HepG2 (cell line): Measurements from ENCODE around the gene GYPC. TPM values are rescaled to one million over a fixed set of nuclear protein-coding genes. Genes with fewer than 3 reads are reported as not detected.
A peak's percentile ranks its signal among the peaks of the same experiment; 100 is the strongest.

Source experiments
- ATAC-seq: fragments of 200-7000 bp; cut with Tn5 transposase; 3 replicates; pipeline ENCODE4 v1.9.1; 2020; ENCODE audit warnings: mild to moderate bottlenecking, moderate library complexity
- BruUV-seq: library from RNA; stranded (reverse); fragments of 400-500 nt; replicated peaks from 2 replicates; lab custom pipeline; 2021; lab: Mats Ljungman, UMichigan
- CTCF ChIA-PET: fragments of 300-600 bp; formaldehyde crosslinking; extraction: SDS; loops from one replicate; lab custom pipeline; 2021; ENCODE audit warnings: low total read pairs, inconsistent platforms, low intra/inter-chr PET ratio; lab: Yijun Ruan, JAX
- POLR2A ChIA-PET: fragments of 350-600 bp; sonication (Branson Sonifier 250); formaldehyde crosslinking; loops from one replicate; lab custom pipeline; 2020; ENCODE audit warnings: antibody characterized with exemption, inconsistent platforms; lab: Yijun Ruan, JAX
- DNase-seq: peaks from one replicate; pipeline ENCODE4 v3.0.0-alpha.2; 2015; ENCODE audit warnings: low spot score
- FAIRE-seq: peaks from 3 replicates; lab custom pipeline; 2011; peaks lifted over from hg19 to GRCh38; lab: Jason Lieb, UNC
- H2AFZ ChIP-seq: one replicate; pipeline ENCODE4 v1.6.1; 2011; ENCODE audit warnings: low read length, inconsistent platforms
- H3K27ac ChIP-seq: fragments of 300-600 bp; 3 replicates; pipeline ENCODE4 v1.8.0; 2011; ENCODE audit warnings: mixed run types, mild to moderate bottlenecking, mixed read lengths, low read length, inconsistent platforms; ENCODE audit not compliant: insufficient read depth; ENCODE audit errors: extremely low read length
- H3K27me3 ChIP-seq, 2 experiments: fragments of 200-600 bp in 1 of 2; 2 replicates in 1 of 2; 3 replicates in 1 of 2; pipeline versions ENCODE4 v1.6.0 to v1.8.0; 2011; ENCODE audit warnings: low read length in 2 of 2, mild to moderate bottlenecking in 2 of 2, moderate library complexity in 2 of 2, inconsistent platforms in 1 of 2; ENCODE audit not compliant: insufficient read depth in 2 of 2, control insufficient read depth in 1 of 2
- H3K36me3 ChIP-seq, 2 experiments: fragments of 200-600 bp in 1 of 2; replicated peaks in 1 of 2; 2 replicates in 1 of 2; 3 replicates in 1 of 2; pipeline versions ENCODE4 v1.5.1 to v1.8.0; 2011; ENCODE audit warnings: low read length in 2 of 2, inconsistent platforms in 1 of 2; ENCODE audit not compliant: insufficient read depth in 2 of 2, control insufficient read depth in 1 of 2
- H3K4me1 ChIP-seq: 2 replicates; pipeline ENCODE4 v1.5.1; 2012; ENCODE audit warnings: low read length, inconsistent platforms; ENCODE audit not compliant: insufficient read depth
- H3K4me2 ChIP-seq: 2 replicates; pipeline ENCODE4 v1.6.0; 2011; ENCODE audit warnings: low read depth, low read length, inconsistent platforms
- H3K4me3 ChIP-seq, 3 experiments: fragments of 200-600 bp in 1 of 3; sonication (generic), shearing (Covaris generic) in 1 of 3; replicated peaks in 1 of 3; 2 replicates each; pipeline ENCODE4 v1.5.1; 2011 to 2016; ENCODE audit warnings: low read length in 3 of 3, inconsistent platforms in 2 of 3, low read depth in 2 of 3, mild to moderate bottlenecking in 2 of 3, control low read depth in 1 of 3, mixed read lengths in 1 of 3; ENCODE audit not compliant: insufficient read depth in 1 of 3
- H3K79me2 ChIP-seq: one replicate; pipeline ENCODE4 v1.6.1; 2011; ENCODE audit warnings: low read length, inconsistent platforms; ENCODE audit not compliant: insufficient read depth
- H3K9ac ChIP-seq: 2 replicates; pipeline ENCODE4 v1.6.0; 2011; ENCODE audit warnings: mild to moderate bottlenecking, low read depth, low read length, inconsistent platforms; ENCODE audit not compliant: insufficient read depth
- H3K9me3 ChIP-seq: 2 replicates; pipeline ENCODE4 v1.5.1; 2012; ENCODE audit warnings: mild to moderate bottlenecking, low read length
- H4K20me1 ChIP-seq: 2 replicates; pipeline ENCODE4 v1.6.0; 2011; ENCODE audit warnings: inconsistent platforms, mild to moderate bottlenecking, low read length, moderate library complexity; ENCODE audit not compliant: insufficient read depth
- NPAS2 ChIP-seq: sonication (generic); formaldehyde crosslinking; IDR thresholded peaks from 2 replicates; pipeline ENCODE4 v1.8.0; 2022; ENCODE audit warnings: mild to moderate bottlenecking, missing genetic modification reagents, borderline replicate concordance
- ZBTB8A ChIP-seq: sonication (generic); formaldehyde crosslinking; IDR thresholded peaks from 2 replicates; pipeline ENCODE4 v1.4.0; 2020; ENCODE audit warnings: mild to moderate bottlenecking, low read depth, missing genetic modification reagents, borderline replicate concordance
- ZNF350 ChIP-seq: sonication (generic); formaldehyde crosslinking; IDR thresholded peaks from 2 replicates; pipeline ENCODE4 v1.4.0; 2020; ENCODE audit warnings: mild to moderate bottlenecking, low read depth, missing genetic modification reagents, borderline replicate concordance
- WGBS: methylation state at CpG from one replicate; pipeline ENCODE4 v1.1.6; 2017; ENCODE audit warnings: low lambda C conversion rate; 5-methylcytosine and 5-hydroxymethylcytosine counted together
- in situ Hi-C: cut with HindIII; loops from 2 replicates; pipeline ENCODE4 v1.10.0; 2017; ENCODE audit warnings: low pct_unique_long_range_greater_than_20kb; ENCODE audit not compliant: extremely low pct_ligation_motif_present
- intact Hi-C: fragments of 100-400 bp; cut with micrococcal nuclease; formaldehyde crosslinking; loops from one replicate; pipeline ENCODE4 v1.10.0; 2022; ENCODE audit not compliant: unreplicated experiment
- polyA plus RNA-seq, 8 experiments: library from polyadenylated mRNA; depleted of rRNA in 3 of 8; stranded (reverse) in 7 of 8; unstranded in 1 of 8; fragments of >200 nt; fragmentation: Illumina TruSeq in 4 of 8; extraction: Trizol in 4 of 8; gene quantifications; 2 replicates each; pipeline versions ENCODE4 v1.2.1 to v1.2.3, GENCODE V29; 2011 to 2016; ENCODE audit warnings: low read depth in 4 of 8, missing spikeins in 1 of 8, mixed read lengths in 1 of 8; ENCODE audit not compliant: insufficient read depth in 1 of 8
- total RNA-seq, 5 experiments: library from RNA; depleted of rRNA; stranded (reverse); fragments of >200 nt; fragmentation: Illumina TruSeq; extraction: Trizol; gene quantifications; 2 replicates each; pipeline ENCODE4 v1.2.3, GENCODE V29; 2016; ENCODE audit warnings: low read depth in 1 of 5
- TF ChIP-seq, protein P1 (sequence below): sonication (generic); formaldehyde crosslinking; IDR thresholded peaks from 2 replicates; pipeline ENCODE4 v1.8.1; 2023; ENCODE audit warnings: mild to moderate bottlenecking, missing genetic modification reagents
- TF ChIP-seq, protein P2 (sequence below): sonication (generic); formaldehyde crosslinking; IDR thresholded peaks from 2 replicates; pipeline ENCODE4 v1.5.0; 2020; ENCODE audit warnings: mild to moderate bottlenecking, missing genetic modification reagents, moderate library complexity

GYPC gene
- total and polyA plus RNA-seq, 2 of the 13 experiments (the other 11 are each of a cell fraction or from before 2014, with no cell fraction given) = not detected

- TF ChIP-seq, protein P1, sequence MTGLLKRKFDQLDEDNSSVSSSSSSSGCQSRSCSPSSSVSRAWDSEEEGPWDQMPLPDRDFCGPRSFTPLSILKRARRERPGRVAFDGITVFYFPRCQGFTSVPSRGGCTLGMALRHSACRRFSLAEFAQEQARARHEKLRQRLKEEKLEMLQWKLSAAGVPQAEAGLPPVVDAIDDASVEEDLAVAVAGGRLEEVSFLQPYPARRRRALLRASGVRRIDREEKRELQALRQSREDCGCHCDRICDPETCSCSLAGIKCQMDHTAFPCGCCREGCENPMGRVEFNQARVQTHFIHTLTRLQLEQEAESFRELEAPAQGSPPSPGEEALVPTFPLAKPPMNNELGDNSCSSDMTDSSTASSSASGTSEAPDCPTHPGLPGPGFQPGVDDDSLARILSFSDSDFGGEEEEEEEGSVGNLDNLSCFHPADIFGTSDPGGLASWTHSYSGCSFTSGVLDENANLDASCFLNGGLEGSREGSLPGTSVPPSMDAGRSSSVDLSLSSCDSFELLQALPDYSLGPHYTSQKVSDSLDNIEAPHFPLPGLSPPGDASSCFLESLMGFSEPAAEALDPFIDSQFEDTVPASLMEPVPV (CRISPR knock-in tag) = no peak
- no peak for TF ChIP-seq NPAS2 (CRISPR knock-in tag)
- no peak for TF ChIP-seq ZNF350
Measured at GRCh38 chr2:126642031-126642430, 13.9 kb upstream of the GYPC start (continued).

- Histone ChIP-seq H3K4me1 (no peaks in the 10 kb centered on the region), H3K36me3 (no peaks in the 10 kb centered on the region), H3K9ac (no peak overlapping the region), H3K27me3 (peaks cover 2 to 8% of the 10 kb centered on the region in 2 experiments; a peak in 2 of 5 replicates), H4K20me1 (no peaks in the 10 kb centered on the region), H2AFZ (no peak overlapping the region), H3K79me2 (no peaks in the 10 kb centered on the region), H3K4me3 (no peak overlapping the region), H3K4me2 (no peak overlapping the region), H3K9me3 (no peaks in the 10 kb centered on the region), H3K27ac (no peak overlapping the region)
- ATAC-seq (peak; percentile 72), FAIRE-seq (no peak), DNase-seq (no peak)
- in situ Hi-C loops = loop anchor here (25.0 kb wide), 1 partner anchor 406 kb away; no protein-coding TSS in a partner anchor
- CTCF ChIA-PET = no interaction called here
- TF ChIP-seq, protein P2, sequence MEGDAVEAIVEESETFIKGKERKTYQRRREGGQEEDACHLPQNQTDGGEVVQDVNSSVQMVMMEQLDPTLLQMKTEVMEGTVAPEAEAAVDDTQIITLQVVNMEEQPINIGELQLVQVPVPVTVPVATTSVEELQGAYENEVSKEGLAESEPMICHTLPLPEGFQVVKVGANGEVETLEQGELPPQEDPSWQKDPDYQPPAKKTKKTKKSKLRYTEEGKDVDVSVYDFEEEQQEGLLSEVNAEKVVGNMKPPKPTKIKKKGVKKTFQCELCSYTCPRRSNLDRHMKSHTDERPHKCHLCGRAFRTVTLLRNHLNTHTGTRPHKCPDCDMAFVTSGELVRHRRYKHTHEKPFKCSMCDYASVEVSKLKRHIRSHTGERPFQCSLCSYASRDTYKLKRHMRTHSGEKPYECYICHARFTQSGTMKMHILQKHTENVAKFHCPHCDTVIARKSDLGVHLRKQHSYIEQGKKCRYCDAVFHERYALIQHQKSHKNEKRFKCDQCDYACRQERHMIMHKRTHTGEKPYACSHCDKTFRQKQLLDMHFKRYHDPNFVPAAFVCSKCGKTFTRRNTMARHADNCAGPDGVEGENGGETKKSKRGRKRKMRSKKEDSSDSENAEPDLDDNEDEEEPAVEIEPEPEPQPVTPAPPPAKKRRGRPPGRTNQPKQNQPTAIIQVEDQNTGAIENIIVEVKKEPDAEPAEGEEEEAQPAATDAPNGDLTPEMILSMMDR (CRISPR knock-in tag) = 0 out of 2 replicates have a peak, but pooled peaks have one; percentile 16
- TF ChIP-seq ZBTB8A (CRISPR knock-in tag) = no peak
- POLR2A ChIA-PET = no interaction called here
- 17% methylated on average over 6 of the region's 6 CpGs for WGBS
- no TSS peak for BruUV-seq
- intact Hi-C loops = no loop called here
Measured at GRCh38 chr2:126643431-126643830, 12.5 kb upstream of the GYPC start.
